Stimulated activated CD8-positive, alpha-beta memory T cell treated with anti-CD3 and anti-CD28 coated beads, Interleukin-12 subunit alpha, Interleukin-12 subunit beta, amount 100 ng/mL, for 24 hours (primary cell): ENCODE measurements around the gene WDFY2.
A peak's percentile ranks its signal among the peaks of the same experiment; 100 is the strongest.
"Not testable (repeated sequence)": the region's sequence is repeated elsewhere in the genome, so short reads cannot be mapped to it uniquely, and the experiment has no call there.

Experiments used
- DNase-seq: peaks from one replicate; pipeline ENCODE4 v3.0.0-alpha.2; 2020; ENCODE audit errors: extremely low read depth

WDFY2 gene

DNA sequence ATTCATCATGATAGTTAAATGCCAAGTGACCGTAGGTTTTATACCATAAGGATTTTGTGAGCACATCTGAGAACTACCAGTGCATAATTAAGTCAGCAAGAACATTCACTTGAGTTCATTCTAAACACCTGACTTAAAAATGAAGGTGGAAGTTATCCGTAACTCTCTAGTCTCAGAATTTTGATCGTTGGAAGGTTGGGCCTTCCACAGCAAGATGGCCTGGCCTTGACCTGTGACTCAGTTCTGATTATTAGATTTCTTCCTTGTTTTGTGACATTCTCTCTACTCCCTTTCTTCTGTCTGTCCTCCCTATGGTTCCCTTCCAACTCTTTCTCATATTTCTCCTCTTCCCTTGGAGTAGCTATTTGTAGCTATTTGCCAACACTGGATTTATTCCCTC is 20.0 kb upstream of the WDFY2 start:
- no peak for DNase-seq

DNA sequence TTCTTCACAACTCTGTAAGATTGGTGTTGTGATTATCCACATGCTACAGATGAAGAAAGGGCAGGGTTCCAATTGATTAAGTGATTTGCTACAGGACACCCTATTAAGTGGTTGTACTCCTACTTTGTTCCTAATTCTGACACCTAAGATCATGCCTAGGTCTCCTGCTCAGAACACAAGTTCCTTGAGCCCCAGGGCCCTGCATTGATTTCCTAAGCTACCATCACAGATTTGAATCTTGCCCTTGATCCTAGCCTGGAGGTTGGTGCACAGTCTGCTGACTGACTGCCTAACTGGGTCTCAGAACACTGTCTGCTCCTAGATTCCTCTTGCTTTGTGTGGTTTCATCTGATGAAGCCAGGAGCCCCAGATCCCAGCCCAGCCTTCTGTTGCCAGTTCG is 19.6 kb upstream of the WDFY2 start:
- no peak for DNase-seq

DNA sequence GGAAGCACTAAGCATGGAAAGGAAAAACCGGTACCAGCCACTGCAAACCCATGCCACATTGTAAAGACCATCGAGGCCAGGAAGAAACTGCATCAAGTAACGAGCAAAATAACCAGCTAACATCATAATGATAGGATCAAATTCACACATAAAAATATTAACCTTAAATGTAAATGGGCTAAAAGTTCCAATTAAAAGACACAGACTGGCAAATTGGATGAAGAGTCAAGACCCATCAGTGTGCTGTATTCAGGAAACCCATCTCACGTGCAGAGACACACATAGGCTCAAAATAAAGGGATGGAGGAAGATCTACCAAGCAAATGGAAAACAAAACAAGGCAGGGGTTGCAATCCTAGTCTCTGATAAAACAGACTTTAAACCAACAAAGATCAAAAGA is 15.3 kb upstream of the WDFY2 start:
- DNase-seq: not testable (repeated sequence)

- DNase-seq: no peak
Measured at GRCh38 chr13:51576754-51577153, 7.5 kb upstream of the WDFY2 start.

DNA sequence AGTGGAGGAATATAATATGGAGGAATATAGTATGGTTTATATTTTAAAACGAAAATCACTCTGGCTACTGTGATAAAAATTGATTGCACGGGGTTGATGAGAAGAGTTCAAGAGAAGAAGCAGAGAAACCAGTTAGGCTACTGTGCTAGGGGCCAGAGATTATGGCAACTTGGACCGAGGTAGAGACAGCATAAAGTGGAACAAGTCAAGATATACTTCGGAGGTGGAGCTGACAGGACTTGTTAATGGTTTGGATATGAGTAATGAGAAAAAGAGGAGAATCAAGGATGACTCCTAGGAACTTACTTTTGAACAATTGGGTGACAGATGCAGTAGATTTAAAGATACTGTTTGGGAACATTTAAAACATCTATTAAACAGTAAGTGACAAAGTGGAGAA is 6.6 kb upstream of the WDFY2 start:
- no peak for DNase-seq

DNA sequence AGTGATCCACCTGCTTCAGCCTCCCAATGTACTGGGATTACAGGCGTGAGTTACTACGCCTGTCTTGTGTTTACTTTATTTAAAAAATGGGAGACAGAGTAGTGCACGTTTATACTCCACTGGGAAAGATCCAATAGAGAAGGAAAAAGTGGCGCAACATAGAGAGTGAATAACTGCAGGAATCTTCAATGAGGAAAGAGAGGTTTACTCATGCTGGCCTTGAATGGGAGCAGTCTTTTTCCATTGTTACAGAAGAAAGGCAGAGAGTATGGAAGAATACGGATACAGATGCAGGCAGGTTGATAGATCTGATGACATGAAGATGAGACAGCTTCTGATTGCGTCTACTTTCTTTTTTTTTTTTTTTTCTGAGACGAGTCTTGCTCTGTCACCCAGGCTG is 4.6 kb upstream of the WDFY2 start:
- DNase-seq: no peak

DNA sequence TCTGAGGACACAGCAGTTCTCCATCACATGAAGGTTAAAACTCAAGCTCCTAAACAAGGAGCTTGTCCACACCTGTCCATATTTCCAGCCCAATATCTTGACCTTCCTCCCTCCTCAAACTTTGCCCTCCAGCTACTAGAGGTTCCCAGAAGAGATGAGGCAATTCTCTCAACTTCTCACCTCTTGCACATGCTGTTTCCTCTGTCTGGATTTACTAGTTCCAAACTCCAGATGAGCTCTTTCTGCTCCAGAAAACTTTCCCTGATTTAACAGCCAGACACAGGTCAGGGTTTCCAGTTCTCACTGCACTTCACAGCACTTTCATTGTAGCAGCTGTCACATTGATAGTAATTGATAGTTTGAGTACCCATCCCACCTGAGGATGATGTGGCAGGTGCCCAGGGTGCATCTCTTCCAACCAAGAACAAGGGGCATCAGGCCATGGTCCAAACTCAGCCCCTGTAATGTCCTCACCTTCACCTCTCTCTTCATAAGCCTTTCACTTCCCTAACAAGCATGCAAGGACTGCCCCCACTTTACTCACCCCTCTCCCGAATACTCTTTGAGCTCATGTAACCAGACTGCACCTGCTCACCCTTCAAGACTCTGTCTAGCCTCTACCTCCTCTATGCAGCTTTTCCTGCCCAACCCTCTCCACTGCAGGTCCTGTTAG is 3.0 kb upstream of the WDFY2 start:
- DNase-seq: no peak

GRCh38 chr13:51583469-51583874 is 790 bp upstream of the WDFY2 start:
- no peak for DNase-seq

DNA sequence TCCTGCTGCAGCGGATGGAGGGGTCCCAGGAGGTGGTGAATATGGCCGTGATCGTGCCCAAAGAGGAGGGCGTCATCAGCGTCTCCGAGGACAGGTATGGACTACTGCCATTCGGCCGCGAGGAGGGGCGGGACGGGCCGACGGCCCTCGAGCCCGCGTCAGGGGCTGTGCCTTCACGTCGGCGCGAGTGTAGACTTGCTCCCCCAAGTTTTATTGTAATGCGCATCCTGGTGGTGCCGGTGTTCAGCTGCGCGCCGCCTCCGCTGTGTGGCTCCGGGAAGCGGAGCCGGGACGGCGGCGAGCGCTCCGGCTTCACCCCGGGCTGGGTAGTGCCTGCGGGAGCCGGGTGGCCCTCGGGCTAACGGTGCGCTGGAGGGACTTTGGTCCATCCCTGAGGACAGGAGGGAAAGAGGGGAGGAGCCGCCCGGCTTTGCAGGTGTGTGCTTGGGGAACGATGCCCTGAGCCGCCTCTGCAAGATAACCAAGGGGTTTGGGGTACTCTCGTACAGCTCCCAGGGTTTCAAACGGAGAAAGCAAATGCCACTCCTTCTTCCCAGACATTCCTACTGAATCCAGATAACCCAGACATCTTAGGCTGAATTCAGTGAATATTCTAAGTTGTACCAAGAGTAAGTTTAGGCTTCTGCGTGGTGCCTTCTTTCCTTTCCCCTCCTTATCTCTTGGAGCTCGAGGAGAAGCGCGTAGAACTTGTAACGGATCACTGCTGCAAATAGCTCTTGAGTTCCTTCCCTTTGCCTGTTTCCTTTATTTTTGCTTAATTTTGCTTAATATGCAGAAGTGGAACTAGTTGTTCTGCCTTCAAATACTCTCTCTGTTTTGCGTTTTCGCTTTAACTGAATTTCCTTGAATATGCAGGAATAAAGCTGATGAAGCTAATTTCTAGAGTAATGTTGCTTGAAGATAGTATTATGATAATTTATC is 740 bp downstream of the WDFY2 start:
- DNase-seq: peak; percentile 30

- DNase-seq: no peak
Measured at GRCh38 chr13:51585696-51586095, 1.4 kb downstream of the WDFY2 start.

DNA sequence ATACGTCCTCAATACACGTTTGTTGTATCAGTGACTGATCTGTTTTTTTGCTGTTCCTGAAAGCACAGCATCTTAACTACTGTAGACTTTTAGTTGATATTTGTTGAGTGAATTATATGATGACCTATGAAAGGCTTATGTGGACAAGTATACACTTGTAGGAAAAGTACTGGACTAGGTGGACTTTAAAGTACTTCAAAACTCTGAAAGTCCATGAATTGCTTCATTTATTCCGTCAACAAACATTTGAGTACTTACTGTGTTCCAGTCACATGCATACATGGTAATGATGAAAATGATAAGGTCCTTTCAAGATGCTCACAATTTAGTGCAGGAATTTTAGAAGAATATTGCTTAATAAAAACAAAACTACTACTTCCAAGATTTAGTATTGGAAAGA is 3.1 kb downstream of the WDFY2 start:
- no peak for DNase-seq

GRCh38 chr13:51588406-51588949 is 4.2 kb downstream of the WDFY2 start:
- no peak for DNase-seq

- DNase-seq: no peak
Measured at GRCh38 chr13:51589793-51590192, 5.5 kb downstream of the WDFY2 start.

DNA sequence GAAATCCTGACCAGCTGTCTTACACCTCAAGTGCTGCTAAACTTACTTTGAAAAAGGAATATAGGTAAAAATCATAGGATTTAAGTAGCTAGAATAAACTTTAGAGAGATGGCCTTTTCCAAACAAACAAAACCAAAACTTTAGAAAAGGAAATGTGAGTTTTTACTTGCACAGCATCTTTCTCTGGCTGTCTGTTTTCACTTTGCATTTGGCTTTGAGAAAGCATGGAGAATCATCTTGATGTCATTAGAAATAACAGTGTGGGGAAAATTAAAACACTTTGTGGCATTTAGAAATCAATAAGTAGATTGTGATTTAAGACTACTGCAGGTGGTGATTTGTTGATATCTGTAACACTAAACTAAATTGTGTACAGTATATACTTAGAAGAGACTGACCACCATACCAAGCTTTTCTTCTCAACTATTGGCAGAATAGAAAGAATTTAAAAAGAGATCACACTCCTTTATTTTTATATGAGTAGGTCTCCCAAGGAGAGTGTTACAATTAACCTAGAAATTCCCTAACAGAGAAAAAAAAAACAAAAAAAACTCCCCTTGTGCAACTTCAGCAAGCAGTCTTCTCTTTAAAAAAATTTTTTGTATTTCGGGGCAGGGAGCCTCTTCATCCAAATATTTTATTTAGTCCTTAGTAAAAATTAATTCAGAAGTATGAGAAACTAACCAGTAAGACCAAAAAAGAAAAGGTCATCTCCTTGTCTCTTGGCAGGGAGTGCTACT is 6.1 kb downstream of the WDFY2 start:
- no peak for DNase-seq

- DNase-seq: no peak
Measured at GRCh38 chr13:51590971-51591627, 6.8 kb downstream of the WDFY2 start.

DNA sequence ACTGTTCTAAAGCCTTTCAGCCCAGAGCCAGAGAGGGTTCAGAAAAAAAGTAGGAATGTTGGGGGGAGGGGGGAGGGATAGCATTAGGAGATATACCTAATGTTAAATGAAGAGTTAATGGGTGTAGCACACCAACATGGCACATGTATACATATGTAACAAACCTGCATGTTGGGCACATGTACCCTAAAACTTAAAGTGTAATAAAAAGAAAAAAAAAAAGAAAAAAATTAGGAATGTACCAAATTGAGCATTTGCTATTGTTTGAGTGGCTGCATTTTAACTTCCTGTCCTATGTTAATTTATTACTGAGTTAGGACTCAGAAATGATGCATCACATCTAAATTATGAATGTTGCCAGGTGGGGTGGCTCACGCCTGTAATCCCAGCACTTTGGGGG is 7.7 kb downstream of the WDFY2 start:
- not testable (repeated sequence) for DNase-seq

DNA sequence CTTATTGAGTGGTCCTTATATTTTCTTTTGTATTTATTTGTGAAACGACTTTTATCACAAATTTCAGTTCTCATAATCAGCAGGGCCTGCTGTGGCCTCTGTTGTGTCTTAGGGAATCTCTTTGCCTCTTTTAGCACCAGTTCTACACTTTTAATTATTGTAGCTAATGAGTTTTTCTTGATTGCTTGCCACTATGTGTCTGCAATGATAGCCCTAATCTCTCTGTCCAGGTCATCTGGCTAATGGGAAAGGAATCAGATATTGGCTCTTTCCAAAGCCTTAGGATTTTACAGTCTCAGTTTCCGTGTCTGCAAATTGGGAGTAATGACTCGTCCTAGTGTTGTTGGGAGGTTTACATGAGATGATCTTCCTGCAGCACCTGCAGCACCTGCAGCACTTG is 10.2 kb downstream of the WDFY2 start:
- no peak for DNase-seq

DNA sequence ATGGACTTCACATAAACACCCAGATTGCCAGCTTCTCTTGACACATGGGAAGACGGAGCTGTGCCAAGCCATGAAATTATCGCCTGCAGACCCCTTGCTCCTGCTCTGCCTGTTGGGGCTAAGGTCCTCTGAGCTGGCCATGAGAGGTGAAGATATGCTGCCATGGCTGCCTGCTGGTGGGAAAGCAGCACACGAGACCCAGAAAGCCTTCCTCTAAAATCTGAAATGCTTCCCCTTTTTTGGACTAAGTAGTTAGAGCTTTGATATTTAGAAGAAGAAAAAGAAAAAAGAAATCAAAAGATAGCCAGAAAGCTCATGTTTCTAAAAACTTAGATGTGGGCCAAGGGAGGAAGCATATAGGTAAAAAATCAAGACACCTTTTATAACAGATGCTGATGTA is 11.2 kb downstream of the WDFY2 start:
- no peak for DNase-seq

DNA sequence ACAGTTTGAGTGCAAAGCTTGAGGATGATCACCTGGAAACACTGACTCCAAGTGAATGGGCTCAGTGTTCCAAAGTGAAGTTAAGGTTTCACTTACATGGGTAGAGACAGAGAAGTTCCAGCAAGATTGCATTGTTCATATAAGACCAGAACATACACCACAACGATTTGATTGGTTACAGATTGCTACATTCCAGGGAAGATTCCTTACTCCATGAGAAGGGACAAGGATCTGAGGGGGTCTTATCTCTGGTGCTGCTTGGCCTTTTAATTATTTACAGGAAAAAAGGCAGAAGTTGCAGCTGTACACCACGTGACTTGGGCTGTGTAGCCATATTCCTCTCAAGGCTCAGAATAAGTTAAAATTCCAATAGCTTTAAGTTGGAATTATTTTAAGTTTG is 12.3 kb downstream of the WDFY2 start:
- no peak for DNase-seq

DNA sequence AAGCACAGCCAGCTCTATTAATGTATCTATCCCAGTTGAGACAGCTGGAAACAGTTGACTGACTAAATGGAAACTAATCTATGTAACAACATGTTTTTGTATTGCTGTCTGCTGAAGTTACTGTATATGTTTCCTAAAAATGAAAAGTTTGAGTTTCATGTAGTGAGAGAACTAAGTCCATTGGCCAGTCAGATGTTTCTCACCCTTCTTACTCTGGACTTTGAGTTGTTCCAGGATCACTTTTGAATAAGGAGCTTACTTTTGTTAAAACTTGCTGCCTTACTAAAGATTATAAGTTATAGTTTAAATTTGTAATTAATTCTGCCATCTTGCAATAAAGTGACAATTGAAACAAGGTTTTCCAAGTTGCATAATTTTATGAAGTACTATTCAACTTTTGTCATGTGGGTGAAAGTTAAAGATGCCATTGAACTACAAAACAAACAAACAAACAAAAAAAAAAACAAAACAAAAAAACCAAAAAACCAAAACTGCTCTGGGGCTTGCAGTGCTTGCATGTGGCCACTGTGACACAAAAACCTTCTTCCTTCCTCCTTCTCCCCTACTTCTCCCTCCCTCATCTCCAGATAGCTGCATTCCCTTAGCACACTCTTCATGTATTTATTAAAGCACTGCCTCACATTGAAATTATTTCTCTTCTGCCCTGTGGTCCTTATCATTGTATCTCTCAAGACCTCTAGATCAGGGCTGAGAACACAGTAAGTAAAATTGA is 15.3 kb downstream of the WDFY2 start:
- DNase-seq: no peak

DNA sequence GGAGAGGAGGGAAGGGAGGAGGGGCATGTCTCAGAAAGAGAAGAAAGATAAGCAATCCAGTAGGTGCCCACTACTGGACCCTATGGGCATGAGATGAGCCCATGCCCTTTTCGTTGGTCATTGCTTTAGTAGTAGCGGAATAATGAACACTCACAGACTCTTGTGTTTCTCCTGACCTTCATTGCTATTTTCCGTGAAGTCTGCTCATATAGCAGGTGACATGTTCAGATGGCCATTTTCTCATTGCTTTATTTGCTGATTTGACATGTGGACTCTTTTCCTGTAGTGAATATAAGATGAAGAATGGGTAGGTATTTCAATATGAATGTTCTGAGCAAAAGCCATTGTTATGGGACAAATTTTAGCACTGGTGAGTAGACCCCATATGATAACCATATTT is 16.4 kb downstream of the WDFY2 start:
- no peak for DNase-seq
